Fibroblast of the aortic adventitia (primary cell): Measurements from ENCODE around the gene EVA1C. TPM values are rescaled to one million over a fixed set of nuclear protein-coding genes. Genes with fewer than 3 reads are reported as not detected.

Experiments
- DNase-seq: peaks from one replicate; pipeline ENCODE4 v3.0.0-alpha.2; 2010; ENCODE audit warnings: low read depth
- H3K4me3 ChIP-seq: 2 replicates; pipeline ENCODE4 v1.5.1; 2011; ENCODE audit warnings: low read depth, mild to moderate bottlenecking, control low read depth, low read length, moderate library complexity
- CTCF ChIP-seq: IDR thresholded peaks from 2 replicates; pipeline ENCODE4 v1.5.1; 2011; ENCODE audit warnings: mild to moderate bottlenecking, low read length, control low read depth, inconsistent platforms; ENCODE audit not compliant: insufficient read depth
- total RNA-seq: library from RNA; depleted of rRNA; stranded (reverse); fragments of >200 nt; gene quantifications from 2 replicates; pipeline ENCODE4 v1.2.3, GENCODE V29; 2012; ENCODE audit warnings: low replicate concordance

The EVA1C gene
- total RNA-seq, 1 donor: 14.5 TPM

- DNase-seq: no peak
- TF ChIP-seq CTCF: no peak
- no peak overlapping the region for H3K4me3 ChIP-seq
Measured at GRCh38 chr21:32468681-32469111, 56.2 kb downstream of the EVA1C start.

GRCh38 chr21:32469628-32470027 lies 57.1 kb downstream of the EVA1C start:
- H3K4me3 ChIP-seq: no peak overlapping the region
- no peak for TF ChIP-seq CTCF
- no peak for DNase-seq

- no peak overlapping the region for H3K4me3 ChIP-seq
- TF ChIP-seq CTCF: no peak
- DNase-seq: no peak
Measured at GRCh38 chr21:32470206-32470605, 57.7 kb downstream of the EVA1C start.

GRCh38 chr21:32472890-32473765 lies 60.6 kb downstream of the EVA1C start:
- TF ChIP-seq CTCF: no peak
- DNase-seq: no peak

GRCh38 chr21:32474179-32475059 lies 61.9 kb downstream of the EVA1C start:
- H3K4me3 ChIP-seq: no peak overlapping the region
- TF ChIP-seq CTCF: no peak
- DNase-seq: no peak

More at GRCh38 chr21:32472890-32473765, 60.6 kb downstream of the EVA1C start:
- H3K4me3 ChIP-seq: no peak overlapping the region

- DNase-seq: peak; percentile 87
- no peak overlapping the region for H3K4me3 ChIP-seq
- TF ChIP-seq CTCF: no peak
Measured at GRCh38 chr21:32475162-32475812, 62.8 kb downstream of the EVA1C start.
